C4-2B (cell line): ENCODE results near the gene GH2.

Source experiments
- H3K27ac ChIP-seq: fragments of 450-650 bp; 2 replicates; pipeline ENCODE4 v1.5.1; 2017
- ZFX ChIP-seq: fragments of 450-650 bp; IDR thresholded peaks from 2 replicates; pipeline ENCODE4 v1.6.1; 2017
- TF ChIP-seq, protein P1 (sequence below): fragments of 450-650 bp; conservative IDR thresholded peaks from 2 replicates; pipeline ENCODE4 v1.5.1; 2017; ENCODE audit warnings: mild to moderate bottlenecking

The GH2 gene

DNA sequence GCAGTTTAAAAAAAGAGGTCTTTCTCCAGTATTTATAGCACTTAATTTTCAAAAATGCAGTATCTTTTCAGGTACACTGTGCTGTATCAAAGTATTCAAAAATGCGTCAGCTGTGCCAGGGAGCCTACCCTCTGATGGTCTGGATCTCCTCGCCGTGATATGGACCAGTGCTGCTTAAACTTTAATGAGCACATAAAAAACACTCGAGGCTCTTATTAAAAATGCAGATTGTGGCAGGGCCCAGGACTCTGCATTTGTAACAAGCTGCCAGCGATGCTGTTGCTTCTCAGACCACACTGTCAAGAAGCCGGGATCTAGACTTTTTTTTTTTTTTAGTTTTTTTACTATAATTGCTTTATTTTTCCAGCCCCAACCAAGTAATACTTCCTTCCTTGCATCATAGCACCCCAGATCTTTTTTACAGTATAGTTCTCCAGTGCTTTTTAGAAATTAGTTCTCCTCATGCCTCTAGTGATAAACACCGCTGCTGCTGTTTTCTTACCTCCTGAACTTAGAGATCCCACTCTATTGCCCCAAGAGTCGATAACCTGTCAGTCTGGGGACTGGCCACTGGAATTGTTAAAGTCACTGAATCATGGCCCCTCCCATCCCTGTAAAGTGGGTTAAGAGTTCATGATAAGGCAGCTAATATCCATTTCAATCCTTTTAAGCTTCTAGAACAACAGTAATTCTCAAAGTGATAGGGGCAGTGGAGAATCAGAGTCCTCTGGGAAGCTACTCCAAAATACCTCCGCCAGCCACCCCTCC is 37.6 kb downstream of the GH2 start:
- peak overlapping the region; percentile 100 for H3K27ac ChIP-seq
- TF ChIP-seq, protein P1, sequence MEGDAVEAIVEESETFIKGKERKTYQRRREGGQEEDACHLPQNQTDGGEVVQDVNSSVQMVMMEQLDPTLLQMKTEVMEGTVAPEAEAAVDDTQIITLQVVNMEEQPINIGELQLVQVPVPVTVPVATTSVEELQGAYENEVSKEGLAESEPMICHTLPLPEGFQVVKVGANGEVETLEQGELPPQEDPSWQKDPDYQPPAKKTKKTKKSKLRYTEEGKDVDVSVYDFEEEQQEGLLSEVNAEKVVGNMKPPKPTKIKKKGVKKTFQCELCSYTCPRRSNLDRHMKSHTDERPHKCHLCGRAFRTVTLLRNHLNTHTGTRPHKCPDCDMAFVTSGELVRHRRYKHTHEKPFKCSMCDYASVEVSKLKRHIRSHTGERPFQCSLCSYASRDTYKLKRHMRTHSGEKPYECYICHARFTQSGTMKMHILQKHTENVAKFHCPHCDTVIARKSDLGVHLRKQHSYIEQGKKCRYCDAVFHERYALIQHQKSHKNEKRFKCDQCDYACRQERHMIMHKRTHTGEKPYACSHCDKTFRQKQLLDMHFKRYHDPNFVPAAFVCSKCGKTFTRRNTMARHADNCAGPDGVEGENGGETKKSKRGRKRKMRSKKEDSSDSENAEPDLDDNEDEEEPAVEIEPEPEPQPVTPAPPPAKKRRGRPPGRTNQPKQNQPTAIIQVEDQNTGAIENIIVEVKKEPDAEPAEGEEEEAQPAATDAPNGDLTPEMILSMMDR: no peak
- no peak for TF ChIP-seq ZFX

DNA sequence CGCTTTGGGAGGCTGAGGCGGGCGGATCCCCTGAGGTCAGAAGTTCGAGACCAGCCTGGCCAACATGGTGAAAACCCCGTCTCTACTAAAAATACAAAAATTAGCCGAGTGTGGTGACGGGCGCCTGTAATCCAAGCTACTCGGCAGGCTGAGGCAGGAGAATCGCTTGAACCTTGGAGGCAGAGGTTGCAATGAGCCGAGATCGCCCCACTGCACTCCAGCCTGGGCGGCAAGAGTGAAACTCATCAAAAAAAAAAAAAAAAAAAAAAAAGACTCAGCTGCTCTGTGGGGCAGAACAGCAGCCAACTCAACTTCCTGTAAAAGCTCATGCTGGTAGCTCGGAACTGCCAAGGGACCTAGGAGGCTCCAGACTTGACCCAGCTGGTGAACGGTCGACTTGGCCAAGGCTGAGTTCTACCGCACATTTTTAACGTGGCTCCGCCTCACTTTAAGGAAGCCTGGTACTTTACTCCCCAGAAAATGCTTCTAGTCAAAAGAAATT is 38.3 kb downstream of the GH2 start:
- peak overlapping the region; percentile 100 for H3K27ac ChIP-seq

DNA sequence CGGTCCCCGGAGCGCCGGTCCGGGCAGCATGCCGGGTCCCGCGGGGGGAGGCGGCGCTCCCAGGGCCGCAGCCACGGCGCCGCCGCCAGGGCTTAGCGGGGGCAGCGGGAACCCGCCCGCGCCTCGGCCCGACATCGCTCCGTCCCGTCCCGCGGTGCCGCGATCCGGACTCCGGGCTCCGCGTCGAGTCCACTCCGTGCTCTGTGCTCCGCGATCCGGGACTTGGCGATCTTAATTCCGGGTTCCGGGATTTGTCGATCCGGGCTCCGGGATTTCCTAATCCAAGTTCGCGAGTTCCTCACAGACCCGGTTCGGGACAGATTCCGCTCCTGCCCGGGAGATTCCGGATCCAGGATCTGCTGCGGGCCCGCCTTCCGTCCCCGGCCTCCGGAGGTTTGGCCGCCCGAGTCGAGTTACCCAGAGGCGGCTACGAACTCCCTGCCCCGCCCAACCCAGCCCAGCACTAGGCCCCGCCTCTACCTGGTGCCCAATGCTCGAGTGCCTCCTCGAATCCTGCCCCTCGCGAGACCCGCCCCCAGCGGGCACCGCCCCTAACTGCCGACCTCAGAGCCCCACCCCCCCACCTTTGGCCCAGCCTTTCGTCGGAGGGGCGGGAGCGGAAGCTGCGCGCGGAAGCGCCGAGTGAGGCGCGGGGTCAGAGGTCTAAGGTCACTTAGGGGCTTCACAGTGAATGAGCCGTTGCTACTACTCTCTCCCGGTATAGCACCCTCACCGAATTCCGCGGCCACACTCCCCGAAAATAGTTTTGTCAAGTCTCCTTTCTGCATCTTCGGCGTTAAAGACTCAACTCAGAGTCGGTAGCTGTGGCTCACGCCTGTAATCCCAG is 39.0 kb downstream of the GH2 start, which contains the start of gene SMARCD2:
TSS of gene SMARCD2 (minus strand) at position 146 of the 847 bp plus-strand sequence. CDS start at position 135, 11 bp downstream.
- TF ChIP-seq, protein P1: no peak
- TF ChIP-seq ZFX: peak; percentile 85
- H3K27ac ChIP-seq: peak within 1 kb of the TSS; percentile 100

DNA sequence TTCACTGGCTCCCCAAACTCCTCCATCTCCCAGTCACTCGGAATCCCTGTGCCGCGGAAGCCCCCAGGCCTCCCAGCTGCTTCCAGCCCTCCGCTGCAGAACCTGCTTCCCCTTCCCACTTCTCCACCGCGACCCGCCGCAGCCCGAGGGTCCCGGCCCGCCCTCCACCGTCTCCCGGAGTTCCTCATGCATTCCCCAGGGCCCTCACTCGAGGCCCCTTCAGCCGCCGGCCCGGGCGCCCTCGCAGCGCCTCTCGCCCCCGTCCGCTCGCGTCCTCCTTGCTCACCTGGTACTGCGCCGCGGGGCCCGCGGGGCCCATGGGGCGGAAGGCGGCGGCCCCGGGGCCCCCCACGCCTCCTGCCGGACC is 39.6 kb downstream of the GH2 start:
- H3K27ac ChIP-seq: peak overlapping the region; percentile 100
- no peak; the same call in 1 of the 2 replicates for TF ChIP-seq ZFX
- TF ChIP-seq, protein P1: no peak

DNA sequence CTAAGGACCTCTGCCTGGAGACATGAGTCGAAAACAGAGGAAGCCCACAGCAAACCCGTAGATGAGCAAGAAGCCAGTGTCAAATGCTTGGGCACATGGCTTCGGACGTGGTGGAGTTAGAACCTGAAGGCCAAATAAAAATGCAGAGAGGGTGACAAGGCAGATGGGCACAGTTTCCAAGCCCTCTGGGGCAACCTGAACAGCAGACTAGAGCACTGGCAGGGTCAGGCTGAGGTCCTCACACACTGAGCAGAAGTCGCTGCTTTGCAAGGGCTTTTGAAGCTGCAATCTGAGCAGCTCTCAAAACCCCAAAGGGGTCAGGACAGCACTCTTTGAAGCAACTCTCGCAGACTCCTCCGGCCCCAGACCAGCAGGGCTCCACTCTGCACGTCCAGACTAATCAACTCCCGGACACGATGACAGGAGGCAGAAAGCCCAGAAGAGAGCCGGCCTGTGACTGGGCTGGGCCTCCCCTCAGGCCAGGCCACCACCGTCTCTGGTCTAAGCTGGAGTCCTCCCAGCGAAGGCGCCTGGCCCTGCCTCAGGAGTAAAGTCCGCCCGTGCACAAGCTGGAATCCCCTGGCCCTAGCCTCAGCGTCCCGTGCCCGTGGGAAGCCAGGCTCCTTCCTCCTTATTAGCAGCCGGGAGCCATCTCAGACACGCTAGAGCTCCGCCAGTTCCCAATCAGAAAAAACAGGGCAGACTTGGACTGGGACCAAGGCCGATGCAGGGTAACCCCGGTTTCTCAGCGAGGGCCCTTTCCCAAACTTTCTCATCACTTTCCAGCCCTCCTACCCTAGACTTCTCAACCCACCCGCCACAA is 40.2 kb downstream of the GH2 start:
- H3K27ac ChIP-seq: peak overlapping the region; percentile 100
- no peak for TF ChIP-seq ZFX
- TF ChIP-seq, protein P1: no peak

DNA sequence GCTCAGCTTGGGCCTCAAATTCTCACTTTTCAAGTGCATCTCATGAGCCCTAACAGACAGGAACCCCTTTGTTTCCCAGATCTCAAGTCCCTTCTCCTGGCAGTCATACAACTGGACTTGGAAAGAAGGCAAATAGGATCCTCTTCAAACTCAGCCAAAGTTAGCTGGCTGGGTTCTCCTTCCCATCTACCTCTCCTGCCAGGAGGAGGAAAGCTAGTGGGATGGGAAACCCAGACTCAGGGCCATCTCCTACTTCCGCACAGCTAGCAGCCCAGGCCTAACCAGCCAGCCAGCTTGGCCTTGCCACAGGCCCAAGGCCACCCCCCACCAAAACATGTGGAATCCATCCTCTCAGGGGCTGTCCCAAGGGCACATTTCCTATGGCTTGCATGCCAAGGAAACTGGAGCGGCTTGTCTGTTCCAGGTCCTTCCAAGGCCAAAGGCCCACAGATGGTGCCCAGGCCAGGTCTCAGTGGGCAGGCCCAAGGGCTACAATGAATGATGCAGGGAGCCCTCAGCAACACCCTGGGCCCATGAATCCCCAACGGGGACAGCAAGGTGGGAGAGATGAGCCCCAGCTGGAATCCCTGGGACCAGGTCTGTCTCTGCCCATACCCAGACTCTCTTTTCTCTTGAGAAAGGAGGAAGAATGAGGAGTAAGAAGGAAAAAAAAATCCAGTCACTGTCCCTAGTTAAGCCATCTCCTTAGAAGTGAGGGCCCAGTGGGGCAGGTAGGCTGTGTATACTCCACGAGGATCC is 41.0 kb downstream of the GH2 start:
- peak overlapping the region; percentile 100 for H3K27ac ChIP-seq
- TF ChIP-seq, protein P1: no peak
- 0 out of 2 replicates have a peak, but pooled peaks have one; percentile 48 for TF ChIP-seq ZFX
